Natural killer cell (primary cell): ENCODE measurements around the gene TMEM117. TPM values are rescaled to one million over a fixed set of nuclear protein-coding genes. Genes with fewer than 3 reads are reported as not detected.
"Not testable (repeated sequence)": the region's sequence is repeated elsewhere in the genome, so short reads cannot be mapped to it uniquely, and the experiment has no call there.

Experiments
- ATAC-seq, 3 donors: fragments of 150-1000 bp in 2 of 3; fragments of 200-7000 bp in 1 of 3; cut with Tn5 transposase; 1 replicate in 1 of 3; 2 replicates in 2 of 3; pipeline ENCODE4 v1.10.0; 2021; ENCODE audit warnings: mild to moderate bottlenecking in 2 of 3, moderate library complexity in 2 of 3
- DNase-seq, 2 donors: peaks; one replicate each; pipeline versions ENCODE4 v3.0.0 to v3.0.0-alpha.2; 2013 to 2021; ENCODE audit warnings: mixed read lengths in 1 of 2
- H3K27ac ChIP-seq: one replicate; pipeline ENCODE4 v1.5.1; 2013; ENCODE audit warnings: mild to moderate bottlenecking, low read length
- H3K27me3 ChIP-seq: one replicate; pipeline ENCODE4 v1.6.1; 2013; ENCODE audit warnings: low read length; ENCODE audit not compliant: control insufficient read depth, insufficient read depth
- H3K36me3 ChIP-seq: one replicate; pipeline ENCODE4 v1.6.1; 2013; ENCODE audit warnings: low read length; ENCODE audit not compliant: control insufficient read depth, insufficient read depth
- H3K4me1 ChIP-seq: one replicate; pipeline ENCODE4 v1.6.1; 2013; ENCODE audit warnings: low read length; ENCODE audit not compliant: control insufficient read depth, insufficient read depth
- H3K4me3 ChIP-seq: one replicate; pipeline ENCODE4 v1.5.1; 2013; ENCODE audit warnings: low read length
- H3K9me3 ChIP-seq: one replicate; pipeline ENCODE4 v1.6.1; 2013; ENCODE audit warnings: low read length; ENCODE audit not compliant: control insufficient read depth, insufficient read depth
- H3K27ac Mint-ChIP-seq, 2 donors: one replicate each; pipeline ENCODE4 v1.8.0; 2022; ENCODE audit warnings: mild to moderate bottlenecking in 2 of 2, mixed read lengths in 2 of 2, moderate library complexity in 1 of 2
- H3K27me3 Mint-ChIP-seq, 2 donors: one replicate each; pipeline ENCODE4 v1.8.0; 2022; ENCODE audit warnings: low read depth in 2 of 2, mixed read lengths in 2 of 2
- H3K36me3 Mint-ChIP-seq: one replicate; pipeline ENCODE4 v1.8.0; 2022; ENCODE audit warnings: mixed read lengths
- H3K4me1 Mint-ChIP-seq, 2 donors: one replicate each; pipeline ENCODE4 v1.8.0; 2022; ENCODE audit warnings: mixed read lengths in 2 of 2
- H3K4me3 Mint-ChIP-seq: one replicate; pipeline ENCODE4 v1.8.0; 2022; ENCODE audit warnings: mild to moderate bottlenecking, moderate library complexity, mixed read lengths
- H3K9me3 Mint-ChIP-seq, 2 donors: one replicate each; pipeline ENCODE4 v1.8.0; 2022; ENCODE audit warnings: mixed read lengths in 2 of 2
- WGBS: methylation state at CpG from one replicate; pipeline ENCODE4 v1.1.7; 2013; ENCODE audit warnings: missing lambda C conversion rate; ENCODE audit not compliant: insufficient coverage; 5-methylcytosine and 5-hydroxymethylcytosine counted together
- intact Hi-C: fragments of 100-400 bp; cut with micrococcal nuclease; formaldehyde crosslinking; loops from one replicate; pipeline ENCODE4 v1.14.2; 2022
- total RNA-seq, 4 donors: library from RNA; stranded (reverse); fragments of 120-200 nt in 1 of 4; gene quantifications; one replicate each; pipeline versions ENCODE4 v1.2.3 to v1.2.4, GENCODE V29; 2013 to 2022
- TF ChIP-seq, protein P1 (sequence below): fragments of 200-600 bp; IDR thresholded peaks from one replicate; pipeline ENCODE4 v1.8.0; 2022; ENCODE audit warnings: antibody characterized with exemption

The TMEM117 gene
- total RNA-seq, 3 donors from 2014 or later (not counting 1 experiment from before 2014, with no cell fraction given): 7.1 to 8.1 (median 7.9) TPM

DNA sequence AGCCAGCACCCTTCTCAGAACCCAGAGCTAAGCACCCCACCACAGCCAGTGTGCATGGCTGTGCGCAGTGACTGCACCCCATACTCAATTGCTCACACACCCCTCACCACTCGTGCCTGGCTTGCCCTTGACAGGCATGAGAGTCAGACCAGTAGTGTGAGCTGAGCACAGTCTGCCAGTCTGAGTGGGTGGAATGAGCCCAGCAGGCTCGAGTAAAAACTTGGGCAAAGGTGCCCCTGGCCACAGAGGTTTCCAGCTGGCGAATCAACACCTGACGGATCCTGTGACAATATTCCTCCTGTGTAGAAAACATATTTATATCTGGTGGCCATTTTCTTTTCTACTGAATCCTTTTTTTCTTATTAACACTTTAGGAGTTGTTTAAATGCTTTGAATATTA lies 202.5 kb downstream of the TMEM117 start:
- no peaks in the 10 kb centered on the region for H3K36me3 Mint-ChIP-seq
- no peaks in the 10 kb centered on the region for H3K27me3 Mint-ChIP-seq
- no peak overlapping the region for H3K27ac Mint-ChIP-seq
- DNase-seq: no peak
- no peaks in the 10 kb centered on the region for H3K9me3 ChIP-seq
- no peaks in the 10 kb centered on the region for H3K4me1 Mint-ChIP-seq
- no peak for ATAC-seq
- no peaks in the 10 kb centered on the region for H3K4me1 ChIP-seq
- TF ChIP-seq, protein P1, sequence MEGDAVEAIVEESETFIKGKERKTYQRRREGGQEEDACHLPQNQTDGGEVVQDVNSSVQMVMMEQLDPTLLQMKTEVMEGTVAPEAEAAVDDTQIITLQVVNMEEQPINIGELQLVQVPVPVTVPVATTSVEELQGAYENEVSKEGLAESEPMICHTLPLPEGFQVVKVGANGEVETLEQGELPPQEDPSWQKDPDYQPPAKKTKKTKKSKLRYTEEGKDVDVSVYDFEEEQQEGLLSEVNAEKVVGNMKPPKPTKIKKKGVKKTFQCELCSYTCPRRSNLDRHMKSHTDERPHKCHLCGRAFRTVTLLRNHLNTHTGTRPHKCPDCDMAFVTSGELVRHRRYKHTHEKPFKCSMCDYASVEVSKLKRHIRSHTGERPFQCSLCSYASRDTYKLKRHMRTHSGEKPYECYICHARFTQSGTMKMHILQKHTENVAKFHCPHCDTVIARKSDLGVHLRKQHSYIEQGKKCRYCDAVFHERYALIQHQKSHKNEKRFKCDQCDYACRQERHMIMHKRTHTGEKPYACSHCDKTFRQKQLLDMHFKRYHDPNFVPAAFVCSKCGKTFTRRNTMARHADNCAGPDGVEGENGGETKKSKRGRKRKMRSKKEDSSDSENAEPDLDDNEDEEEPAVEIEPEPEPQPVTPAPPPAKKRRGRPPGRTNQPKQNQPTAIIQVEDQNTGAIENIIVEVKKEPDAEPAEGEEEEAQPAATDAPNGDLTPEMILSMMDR: no peak
- H3K27me3 ChIP-seq: no peaks in the 10 kb centered on the region
- WGBS: 79% methylated on average over 4 of the region's 5 CpGs
- H3K4me3 Mint-ChIP-seq: no peak overlapping the region
- H3K4me3 ChIP-seq: no peak overlapping the region
- intact Hi-C loops: no loop called here
- no peak overlapping the region for H3K27ac ChIP-seq
- no peaks in the 10 kb centered on the region for H3K9me3 Mint-ChIP-seq
- H3K36me3 ChIP-seq: no peaks in the 10 kb centered on the region

DNA sequence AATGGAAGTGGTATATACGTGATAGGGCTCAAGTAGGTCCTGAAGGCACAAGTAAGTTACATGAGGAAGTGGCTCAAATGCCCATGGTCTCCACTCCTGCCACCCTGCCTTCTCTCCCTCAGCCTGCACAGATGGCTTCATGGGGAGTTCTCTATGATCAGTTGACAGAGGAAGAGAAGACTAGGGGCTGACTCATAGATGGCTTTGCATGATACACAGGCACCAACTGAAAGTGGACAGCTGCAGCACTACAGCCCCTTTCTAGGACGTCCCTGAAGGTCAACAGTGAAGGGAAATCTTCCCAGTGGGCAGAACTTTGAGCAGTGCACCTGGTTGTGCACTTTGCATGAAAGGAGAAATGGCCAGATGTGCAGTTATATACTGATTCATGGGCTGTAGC lies 208.6 kb downstream of the TMEM117 start:
- H3K9me3 Mint-ChIP-seq, H3K27ac ChIP-seq, H3K27me3 ChIP-seq, H3K4me1 ChIP-seq, H3K4me3 ChIP-seq, H3K4me3 Mint-ChIP-seq, DNase-seq, H3K9me3 ChIP-seq, H3K36me3 Mint-ChIP-seq, H3K27me3 Mint-ChIP-seq, H3K27ac Mint-ChIP-seq, intact Hi-C loops, H3K4me1 Mint-ChIP-seq, ATAC-seq, H3K36me3 ChIP-seq: not testable (repeated sequence)
- WGBS: 76% methylated on average over 2 of the region's 2 CpGs

DNA sequence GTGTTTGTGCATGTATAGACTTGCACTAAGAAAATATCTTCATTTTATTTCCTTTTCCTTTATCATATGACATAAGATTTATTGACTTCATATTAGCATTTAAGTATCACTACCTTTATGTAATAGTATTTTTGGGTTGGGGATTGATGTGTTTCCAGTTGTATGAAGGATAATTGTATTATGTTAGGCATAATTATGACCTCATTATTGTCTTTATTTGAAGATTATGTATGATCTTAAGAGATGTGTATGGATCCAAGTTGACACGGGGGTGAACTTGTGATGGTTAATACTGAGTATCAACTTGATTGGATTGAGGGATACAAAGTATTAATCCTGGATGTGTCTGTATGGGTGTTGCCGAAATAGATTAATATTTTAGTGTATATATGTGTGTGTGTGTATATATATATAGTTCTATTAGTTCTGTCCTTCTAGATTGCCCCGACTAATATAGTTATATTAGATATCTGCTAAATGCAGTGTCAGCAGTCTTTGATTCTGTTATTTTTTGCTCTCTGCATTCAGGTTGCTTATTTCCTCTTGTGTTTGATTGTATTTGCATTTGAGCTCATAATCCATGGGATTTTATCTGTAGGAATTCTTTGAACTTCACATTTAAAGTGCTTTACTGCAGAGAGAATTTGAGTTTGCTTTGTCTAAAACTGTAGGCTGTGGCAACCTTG lies 211.0 kb downstream of the TMEM117 start:
- Histone ChIP-seq H3K4me1 (no peaks in the 10 kb centered on the region), H3K27me3 (no peaks in the 10 kb centered on the region), H3K4me3 (no peak overlapping the region), H3K27ac (no peak overlapping the region), H3K9me3 (no peaks in the 10 kb centered on the region), H3K36me3 (no peaks in the 10 kb centered on the region)
- intact Hi-C loops: no loop called here
- TF ChIP-seq, protein P1: no peak
- DNase-seq: no peak
- H3K27me3 Mint-ChIP-seq: no peaks in the 10 kb centered on the region
- no peak for ATAC-seq
- no peak overlapping the region for H3K4me3 Mint-ChIP-seq
- no peak overlapping the region for H3K27ac Mint-ChIP-seq
- 98% methylated on average over 2 of the region's 3 CpGs for WGBS
- H3K4me1 Mint-ChIP-seq: no peaks in the 10 kb centered on the region
- H3K36me3 Mint-ChIP-seq: no peaks in the 10 kb centered on the region
- peaks cover 0 to 2% of the 10 kb centered on the region in 2 donors for H3K9me3 Mint-ChIP-seq

DNA sequence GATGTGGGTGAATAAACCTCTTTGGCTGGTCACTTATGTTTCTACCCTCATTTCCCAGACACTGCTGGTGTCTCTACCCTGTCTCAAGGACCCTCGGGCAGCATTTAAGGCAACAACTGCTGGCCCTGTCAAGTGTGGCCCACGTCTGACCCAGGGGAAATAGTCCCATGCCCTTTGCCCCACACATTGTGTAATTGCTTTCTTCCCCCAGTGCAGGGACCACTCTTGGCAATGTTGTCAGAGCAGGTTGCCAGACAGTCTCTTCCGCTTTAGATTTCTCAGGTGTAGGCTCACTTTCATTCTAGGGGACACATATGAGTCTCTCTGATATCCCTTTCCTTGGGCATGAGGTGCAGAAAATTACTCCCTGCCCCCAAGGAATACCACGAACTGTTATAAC lies 216.7 kb downstream of the TMEM117 start:
- H3K27ac Mint-ChIP-seq: no peak overlapping the region
- H3K36me3 Mint-ChIP-seq: no peaks in the 10 kb centered on the region
- Histone ChIP-seq H3K9me3 (no peaks in the 10 kb centered on the region), H3K4me3 (no peak overlapping the region), H3K27ac (no peak overlapping the region), H3K4me1 (no peaks in the 10 kb centered on the region), H3K36me3 (no peaks in the 10 kb centered on the region), H3K27me3 (no peaks in the 10 kb centered on the region)
- no peak for DNase-seq
- no peak for ATAC-seq
- 75% methylated on average over 4 of the region's 4 CpGs for WGBS
- no peaks in the 10 kb centered on the region for H3K27me3 Mint-ChIP-seq
- H3K4me1 Mint-ChIP-seq: no peaks in the 10 kb centered on the region
- peaks cover 0 to 2% of the 10 kb centered on the region in 2 donors for H3K9me3 Mint-ChIP-seq
- intact Hi-C loops: no loop called here
- H3K4me3 Mint-ChIP-seq: no peak overlapping the region
- TF ChIP-seq, protein P1: no peak
